ENCODE data around the gene MCAT. TPM values are rescaled to one million over a fixed set of nuclear protein-coding genes. Genes with fewer than 3 reads are reported as not detected.

MCAT gene
- total RNA-seq, 2 experiments from 2014 or later: 10.9 to 11.6 TPM

GRCh38 chr22:43094551-43094950 lies 48.6 kb downstream of the MCAT start:
- POLR2A ChIA-PET: interaction anchor here (0.6 kb wide), 1 partner anchor 12 kb away, joined by 3 read pairs; no protein-coding TSS in a partner anchor
- H3K4me1 Mint-ChIP-seq (ENCODE audit: low read depth): peaks cover 6% of the 10 kb centered on the region
- CTCF ChIA-PET: no interaction called here
- H3K36me3 Mint-ChIP-seq (ENCODE audit: low read depth): no peaks in the 10 kb centered on the region
- no peak for DNase-seq
- H3K27ac Mint-ChIP-seq: no peak overlapping the region
- no peak overlapping the region for H3K4me3 Mint-ChIP-seq
- H3K9me3 Mint-ChIP-seq (ENCODE audit: insufficient read depth): peaks cover 9% of the 10 kb centered on the region
- no peak for ATAC-seq
- H3K27me3 Mint-ChIP-seq (ENCODE audit: low read depth): peaks cover 3% of the 10 kb centered on the region

DNA sequence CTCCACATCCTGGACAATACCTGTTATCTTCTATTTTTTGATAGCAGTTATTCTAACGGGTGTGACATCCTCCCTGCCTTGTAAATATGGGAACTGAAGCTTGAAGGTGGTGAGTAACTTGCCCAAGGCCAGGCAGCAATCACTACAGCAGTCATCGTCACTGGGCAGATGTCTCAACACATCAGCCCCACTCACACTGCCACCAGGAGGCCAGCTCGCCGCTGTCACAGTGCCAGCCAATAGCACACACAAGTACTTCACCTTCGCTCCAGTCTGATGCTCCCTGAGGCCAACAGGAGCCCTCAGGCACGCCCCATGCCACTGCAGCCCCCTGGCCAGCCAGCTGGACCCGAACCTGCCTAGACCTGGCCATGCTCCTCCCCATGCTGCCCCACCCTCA lies 49.1 kb downstream of the MCAT start:
- Mint-ChIP-seq H3K27me3 (ENCODE audit: low read depth) (peaks cover 3% of the 10 kb centered on the region), H3K9me3 (ENCODE audit: insufficient read depth) (peaks cover 9% of the 10 kb centered on the region), H3K27ac (no peak overlapping the region), H3K36me3 (ENCODE audit: low read depth) (no peaks in the 10 kb centered on the region), H3K4me1 (ENCODE audit: low read depth) (peaks cover 9% of the 10 kb centered on the region), H3K4me3 (no peak overlapping the region)
- ChIA-PET POLR2A (interaction anchor here (0.6 kb wide), 1 partner anchor 12 kb away, joined by 3 read pairs; no protein-coding TSS in a partner anchor), CTCF (no interaction called here)
- ATAC-seq (no peak), DNase-seq (no peak)

DNA sequence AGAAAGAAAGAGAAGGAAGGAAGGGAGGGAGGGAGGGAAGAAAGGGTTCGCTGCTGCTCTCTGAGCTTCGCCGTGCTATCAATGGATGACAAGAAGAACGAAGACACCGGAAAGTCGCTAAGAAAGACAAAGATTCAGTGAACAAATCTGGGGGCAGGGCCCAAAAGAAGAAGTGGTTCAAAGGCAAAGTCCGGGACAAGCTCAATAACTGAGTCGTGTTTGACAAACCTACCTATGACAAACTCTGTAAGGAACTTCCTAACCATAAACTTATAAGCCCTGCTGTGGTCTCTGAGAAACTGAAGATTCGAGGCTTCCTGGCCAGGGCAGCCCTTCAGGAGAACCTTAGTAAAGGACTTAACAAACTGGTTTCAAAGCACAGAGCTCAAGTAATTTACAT lies 51.1 kb downstream of the MCAT start:
- Mint-ChIP-seq H3K27ac (no peak overlapping the region), H3K4me1 (ENCODE audit: low read depth) (peaks cover 15% of the 10 kb centered on the region), H3K9me3 (ENCODE audit: insufficient read depth) (peaks cover 9% of the 10 kb centered on the region), H3K4me3 (no peak overlapping the region), H3K27me3 (ENCODE audit: low read depth) (peaks cover 3% of the 10 kb centered on the region), H3K36me3 (ENCODE audit: low read depth) (no peaks in the 10 kb centered on the region)
- no peak for DNase-seq
- ChIA-PET POLR2A (no interaction called here), CTCF (interaction anchor here (1.0 to 1.3 kb wide), 2 partner anchors 168 to 224 kb away, joined by 3 to 4 read pairs; no protein-coding TSS in a partner anchor)
- no peak for ATAC-seq

DNA sequence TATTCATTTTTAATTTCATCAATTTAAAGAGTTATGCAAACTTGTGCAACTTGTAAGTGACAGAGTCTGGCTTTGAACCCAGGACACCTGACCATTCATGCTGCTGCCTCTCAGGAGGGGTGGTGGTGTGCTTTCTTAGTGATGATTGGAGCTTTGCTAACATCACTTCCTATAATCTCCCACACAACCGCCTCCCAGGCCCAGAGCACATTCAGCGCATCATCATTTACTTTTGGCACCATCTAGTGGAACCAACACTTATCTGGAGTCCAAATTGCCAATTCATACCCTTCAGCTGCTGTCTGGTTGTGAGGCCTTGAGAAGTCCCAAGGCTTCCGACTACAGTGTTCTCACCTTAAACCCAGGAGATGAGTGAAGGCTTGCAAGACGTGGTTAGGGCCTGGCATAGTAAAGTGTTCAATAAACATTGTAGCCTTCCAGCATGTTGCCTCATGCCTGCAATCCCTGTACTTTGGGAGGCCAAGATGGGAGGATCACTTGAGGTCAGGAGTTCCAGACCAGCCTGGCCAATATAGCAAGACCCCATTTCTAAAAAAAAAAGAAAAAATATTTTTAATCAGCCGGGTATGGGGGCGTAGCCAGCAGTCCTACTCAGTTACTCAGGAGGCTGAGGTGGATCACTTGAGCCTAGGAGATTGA lies 52.9 kb downstream of the MCAT start:
- peaks cover 3% of the 10 kb centered on the region for H3K27me3 Mint-ChIP-seq (ENCODE audit: low read depth)
- H3K9me3 Mint-ChIP-seq (ENCODE audit: insufficient read depth): no peaks in the 10 kb centered on the region
- CTCF ChIA-PET: interaction anchor here (0.7 to 1.6 kb wide), 11 partner anchors 11 to 508 kb away, joined by 3 to 7 read pairs (median 3); partner anchors contain the start of gene BIK
- H3K4me3 Mint-ChIP-seq: peak overlapping the region; percentile 86
- POLR2A ChIA-PET: interaction anchor here (0.7 to 1.3 kb wide), 4 partner anchors 20 to 476 kb away, joined by 3 to 6 read pairs (median 4); partner anchors contain the start of genes BIK and POLDIP3
- ATAC-seq (peak; percentile 27), DNase-seq (peak; percentile 73)
- H3K4me1 Mint-ChIP-seq (ENCODE audit: low read depth): peaks cover 30% of the 10 kb centered on the region
- peaks cover 9% of the 10 kb centered on the region for H3K36me3 Mint-ChIP-seq (ENCODE audit: low read depth)
- peak overlapping the region; percentile 39 for H3K27ac Mint-ChIP-seq

DNA sequence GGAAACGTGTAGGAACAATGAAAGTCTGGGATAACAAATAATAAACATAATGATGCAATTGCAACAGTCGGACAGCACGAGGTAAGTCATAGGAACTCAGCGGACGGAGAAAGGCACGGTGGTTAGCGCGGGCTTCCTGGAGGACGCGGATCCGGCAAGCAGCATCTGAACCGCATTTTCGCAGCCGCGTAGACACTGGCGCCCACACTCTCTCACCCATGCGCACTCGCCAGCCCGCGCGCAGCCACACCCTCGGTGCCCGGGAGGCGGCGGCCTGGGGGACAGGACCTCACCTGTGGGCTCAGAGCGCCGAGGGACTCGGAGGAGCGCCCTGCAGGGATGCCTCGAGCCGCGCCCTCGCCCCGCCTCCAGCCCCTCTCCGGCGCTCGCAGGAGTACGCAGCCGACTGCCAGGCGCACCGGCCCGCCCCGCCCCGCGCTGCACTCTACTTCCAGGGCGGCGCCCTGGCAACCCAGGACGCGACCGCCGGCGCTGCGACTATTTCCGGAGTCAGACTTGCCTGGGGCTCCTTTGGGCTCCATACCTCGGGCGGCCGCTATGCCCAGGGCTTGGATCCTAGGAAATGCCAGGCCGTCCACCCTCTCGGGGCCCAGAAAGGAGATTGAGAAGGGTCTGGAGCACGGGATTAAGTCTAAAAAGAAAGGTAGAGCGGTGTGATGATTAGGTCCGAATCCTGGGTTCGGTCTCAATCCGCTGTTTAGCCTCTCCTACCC lies 54.0 kb downstream of the MCAT start, which contains the start of gene TTLL1:
TTLL1 (minus strand) TSS at position 408 of the 734 bp plus-strand sequence. CDS start 13,805 bp downstream, outside the sequence.
- H3K4me3 Mint-ChIP-seq: peak within 1 kb of the TSS; percentile 86
- H3K4me1 Mint-ChIP-seq (ENCODE audit: low read depth): peaks cover 30% of the 10 kb centered on the region
- ChIA-PET CTCF (no interaction called here), POLR2A (no interaction called here)
- H3K36me3 Mint-ChIP-seq (ENCODE audit: low read depth): peaks cover 11% of the 10 kb centered on the region
- peaks cover 3% of the 10 kb centered on the region for H3K27me3 Mint-ChIP-seq (ENCODE audit: low read depth)
- peak within 1 kb of the TSS; percentile 92 for H3K27ac Mint-ChIP-seq
- no peaks in the 10 kb centered on the region for H3K9me3 Mint-ChIP-seq (ENCODE audit: insufficient read depth)
- peak; percentile 94 for DNase-seq
- ATAC-seq: peak; percentile 98

GRCh38 chr22:43088627-43088983 lies 54.6 kb downstream of the MCAT start:
- H3K36me3 Mint-ChIP-seq (ENCODE audit: low read depth): peaks cover 11% of the 10 kb centered on the region
- POLR2A ChIA-PET: no interaction called here
- H3K4me1 Mint-ChIP-seq (ENCODE audit: low read depth): peaks cover 30% of the 10 kb centered on the region
- peak overlapping the region; percentile 86 for H3K4me3 Mint-ChIP-seq
- no peak for DNase-seq
- H3K27ac Mint-ChIP-seq: peak overlapping the region; percentile 92
- peaks cover 3% of the 10 kb centered on the region for H3K27me3 Mint-ChIP-seq (ENCODE audit: low read depth)
- peak; percentile 1 for ATAC-seq
- CTCF ChIA-PET: no interaction called here
- no peaks in the 10 kb centered on the region for H3K9me3 Mint-ChIP-seq (ENCODE audit: insufficient read depth)

GRCh38 chr22:43085658-43086606 lies 57.3 kb downstream of the MCAT start:
- Mint-ChIP-seq H3K27me3 (ENCODE audit: low read depth) (no peaks in the 10 kb centered on the region), H3K36me3 (ENCODE audit: low read depth) (peaks cover 11% of the 10 kb centered on the region), H3K4me1 (ENCODE audit: low read depth) (peaks cover 28% of the 10 kb centered on the region), H3K27ac (peak overlapping the region; percentile 51), H3K9me3 (ENCODE audit: insufficient read depth) (no peaks in the 10 kb centered on the region), H3K4me3 (no peak overlapping the region)
- ChIA-PET POLR2A (interaction anchor here (1.3 kb wide), 1 partner anchor 10 kb away, joined by 4 read pairs; no protein-coding TSS in a partner anchor), CTCF (interaction anchor here (0.8 to 0.9 kb wide), 2 partner anchors 25 to 102 kb away, joined by 4 to 5 read pairs; no protein-coding TSS in a partner anchor)
- DNase-seq (no peak), ATAC-seq (no peak)

Other genes starting within 250 kb of the MCAT start
- 10 to 100 TPM; 27.5 to 30.8 TPM for gene PACSIN2, start 128.2 kb downstream of the MCAT start, total RNA-seq
- 1 to 10 TPM; 8.0 to 8.7 TPM for gene TTLL1, start 54.0 kb downstream of the MCAT start, total RNA-seq
- 1 to 10 TPM; 1.7 to 2.0 TPM for gene BIK, start 32.6 kb downstream of the MCAT start, total RNA-seq
- 10 to 100 TPM; 90.0 to 91.8 TPM for gene TSPO, start 8.2 kb upstream of the MCAT start, total RNA-seq
- gene TTLL12, start 43.7 kb upstream of the MCAT start, total RNA-seq: 10 to 100 TPM; 49.3 to 52.9 TPM
- under 1 TPM in 1 of 2 experiments, not detected in 1; 0.03 TPM for gene SCUBE1, start 200.0 kb upstream of the MCAT start, total RNA-seq

Measured in activated CD8-positive, alpha-beta T cell treated with anti-CD3 and anti-CD28 coated beads, Interleukin-2, amount 10 ng/mL, durations not matched to agents 7 days and 5 days (primary cell).